ENCODE measurements around the gene UXS1. TPM values are rescaled to one million over a fixed set of nuclear protein-coding genes. Genes with fewer than 3 reads are reported as not detected.

The UXS1 gene
- polyA plus RNA-seq, 1 donor from 2014 or later, result 19.1 TPM

DNA sequence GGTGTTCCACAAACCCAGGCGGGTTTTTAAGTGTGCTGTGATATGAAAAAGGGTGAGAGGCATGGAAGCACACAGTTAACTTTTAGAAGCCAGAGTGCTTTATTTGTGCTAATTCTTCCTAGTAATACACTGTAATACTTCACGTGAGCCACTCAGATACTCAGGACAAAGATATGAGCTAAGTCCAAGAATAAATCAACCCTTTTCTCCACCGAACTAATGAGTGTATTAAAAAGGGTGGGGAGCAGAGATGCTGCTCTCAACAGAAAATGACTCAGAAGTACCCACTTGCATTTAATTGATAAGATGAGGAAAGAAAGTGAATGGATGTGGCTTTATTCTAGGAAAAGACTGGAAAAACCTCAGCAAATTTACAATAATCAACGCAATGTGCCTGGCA is 79.9 kb downstream of the UXS1 start:
- no peak overlapping the region for H3K4me2 ChIP-seq (ENCODE audit: low read length)
- H3K36me3 ChIP-seq (ENCODE audit: insufficient read depth, low read length), result peaks cover 9% of the 10 kb centered on the region
- H3K27me3 ChIP-seq (ENCODE audit: insufficient read depth, low read depth, low read length), result no peaks in the 10 kb centered on the region
- no peaks in the 10 kb centered on the region for H4K20me1 ChIP-seq (ENCODE audit: insufficient read depth)
- H3K79me2 ChIP-seq (replicated peaks; ENCODE audit: insufficient read depth, low read length), result no peaks in the 10 kb centered on the region
- H3K27ac ChIP-seq (ENCODE audit: low read length), result no peak overlapping the region
- no peak overlapping the region for H3K9ac ChIP-seq (ENCODE audit: low read length)
- no peak overlapping the region for H2AFZ ChIP-seq (ENCODE audit: low read depth, low read length)
- no peaks in the 10 kb centered on the region for H3K9me2 ChIP-seq (ENCODE audit: insufficient read depth, low read length)
- TF ChIP-seq RAD21 (conservative IDR thresholded peaks at IDR 0.05), result no peak
- TF ChIP-seq MXI1 (conservative IDR thresholded peaks at IDR 0.05; ENCODE audit: poor library complexity, severe bottlenecking), result no peak
- H3K4me3 ChIP-seq (ENCODE audit: low read length), result no peak overlapping the region
- H3K9me3 ChIP-seq (ENCODE audit: low read length), result no peaks in the 10 kb centered on the region
- H3F3A ChIP-seq (ENCODE audit: insufficient read depth, low read length, poor library complexity, severe bottlenecking), result no peaks in the 10 kb centered on the region

DNA sequence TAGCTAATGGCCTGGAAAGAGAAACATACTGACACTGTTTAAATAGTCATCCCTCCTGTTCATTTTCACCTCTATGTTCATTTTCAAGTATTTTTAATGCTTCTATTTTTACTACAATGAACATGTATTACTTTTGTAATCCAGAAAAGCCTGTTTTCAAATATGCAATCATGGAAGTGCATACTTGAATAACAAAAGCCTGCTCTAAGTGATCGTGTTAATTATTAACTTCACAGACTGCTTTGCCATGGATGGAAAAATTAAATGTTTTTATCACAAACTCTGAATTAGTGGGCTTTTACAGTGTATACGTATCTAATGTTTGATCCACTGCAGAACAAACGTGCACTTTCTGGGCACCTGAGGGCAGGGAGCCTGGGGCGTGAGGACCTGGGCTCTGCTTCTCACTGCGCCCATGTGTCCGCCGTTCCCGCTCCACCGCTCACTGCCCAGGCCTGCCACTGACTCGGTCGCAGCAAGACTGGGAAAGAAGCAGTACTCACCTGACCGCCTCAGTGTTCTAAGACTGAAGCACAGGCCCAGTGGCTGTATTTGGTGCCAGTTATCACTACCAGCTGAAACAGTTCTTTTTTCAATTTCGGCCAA is 80.6 kb downstream of the UXS1 start:
- Histone ChIP-seq H4K20me1 (ENCODE audit: insufficient read depth) (no peaks in the 10 kb centered on the region), H3K4me3 (ENCODE audit: low read length) (no peak overlapping the region), H3K27me3 (ENCODE audit: insufficient read depth, low read depth, low read length) (no peaks in the 10 kb centered on the region), H3K79me2 (replicated peaks; ENCODE audit: insufficient read depth, low read length) (no peaks in the 10 kb centered on the region), H3K27ac (ENCODE audit: low read length) (no peak overlapping the region), H3K9me2 (ENCODE audit: insufficient read depth, low read length) (no peaks in the 10 kb centered on the region), H3K4me2 (ENCODE audit: low read length) (no peak overlapping the region), H3K9me3 (ENCODE audit: low read length) (no peaks in the 10 kb centered on the region), H3K36me3 (ENCODE audit: insufficient read depth, low read length) (peaks cover 9% of the 10 kb centered on the region), H3K9ac (ENCODE audit: low read length) (no peak overlapping the region), H2AFZ (ENCODE audit: low read depth, low read length) (no peak overlapping the region), H3F3A (ENCODE audit: insufficient read depth, low read length, poor library complexity, severe bottlenecking) (no peaks in the 10 kb centered on the region)
- TF ChIP-seq POLR2AphosphoS5 (IDR thresholded peaks at IDR 0.05) (no peak), TAF1 (IDR thresholded peaks at IDR 0.05; ENCODE audit: low read depth) (no peak), EP300 (conservative IDR thresholded peaks at IDR 0.05; ENCODE audit: poor library complexity, severe bottlenecking) (no peak), RAD21 (conservative IDR thresholded peaks at IDR 0.05) (no peak), SMC3 (conservative IDR thresholded peaks at IDR 0.05; ENCODE audit: poor library complexity) (no peak), MXI1 (conservative IDR thresholded peaks at IDR 0.05; ENCODE audit: poor library complexity, severe bottlenecking) (no peak), EZH2 (IDR thresholded peaks at IDR 0.05; ENCODE audit: borderline replicate concordance, insufficient read depth, low read length, poor library complexity, severe bottlenecking) (no peak)
- TF ChIP-seq, protein P1, sequence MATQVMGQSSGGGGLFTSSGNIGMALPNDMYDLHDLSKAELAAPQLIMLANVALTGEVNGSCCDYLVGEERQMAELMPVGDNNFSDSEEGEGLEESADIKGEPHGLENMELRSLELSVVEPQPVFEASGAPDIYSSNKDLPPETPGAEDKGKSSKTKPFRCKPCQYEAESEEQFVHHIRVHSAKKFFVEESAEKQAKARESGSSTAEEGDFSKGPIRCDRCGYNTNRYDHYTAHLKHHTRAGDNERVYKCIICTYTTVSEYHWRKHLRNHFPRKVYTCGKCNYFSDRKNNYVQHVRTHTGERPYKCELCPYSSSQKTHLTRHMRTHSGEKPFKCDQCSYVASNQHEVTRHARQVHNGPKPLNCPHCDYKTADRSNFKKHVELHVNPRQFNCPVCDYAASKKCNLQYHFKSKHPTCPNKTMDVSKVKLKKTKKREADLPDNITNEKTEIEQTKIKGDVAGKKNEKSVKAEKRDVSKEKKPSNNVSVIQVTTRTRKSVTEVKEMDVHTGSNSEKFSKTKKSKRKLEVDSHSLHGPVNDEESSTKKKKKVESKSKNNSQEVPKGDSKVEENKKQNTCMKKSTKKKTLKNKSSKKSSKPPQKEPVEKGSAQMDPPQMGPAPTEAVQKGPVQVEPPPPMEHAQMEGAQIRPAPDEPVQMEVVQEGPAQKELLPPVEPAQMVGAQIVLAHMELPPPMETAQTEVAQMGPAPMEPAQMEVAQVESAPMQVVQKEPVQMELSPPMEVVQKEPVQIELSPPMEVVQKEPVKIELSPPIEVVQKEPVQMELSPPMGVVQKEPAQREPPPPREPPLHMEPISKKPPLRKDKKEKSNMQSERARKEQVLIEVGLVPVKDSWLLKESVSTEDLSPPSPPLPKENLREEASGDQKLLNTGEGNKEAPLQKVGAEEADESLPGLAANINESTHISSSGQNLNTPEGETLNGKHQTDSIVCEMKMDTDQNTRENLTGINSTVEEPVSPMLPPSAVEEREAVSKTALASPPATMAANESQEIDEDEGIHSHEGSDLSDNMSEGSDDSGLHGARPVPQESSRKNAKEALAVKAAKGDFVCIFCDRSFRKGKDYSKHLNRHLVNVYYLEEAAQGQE (IDR thresholded peaks at IDR 0.05; ENCODE audit: borderline replicate concordance), result no peak
- TF ChIP-seq, protein P2, sequence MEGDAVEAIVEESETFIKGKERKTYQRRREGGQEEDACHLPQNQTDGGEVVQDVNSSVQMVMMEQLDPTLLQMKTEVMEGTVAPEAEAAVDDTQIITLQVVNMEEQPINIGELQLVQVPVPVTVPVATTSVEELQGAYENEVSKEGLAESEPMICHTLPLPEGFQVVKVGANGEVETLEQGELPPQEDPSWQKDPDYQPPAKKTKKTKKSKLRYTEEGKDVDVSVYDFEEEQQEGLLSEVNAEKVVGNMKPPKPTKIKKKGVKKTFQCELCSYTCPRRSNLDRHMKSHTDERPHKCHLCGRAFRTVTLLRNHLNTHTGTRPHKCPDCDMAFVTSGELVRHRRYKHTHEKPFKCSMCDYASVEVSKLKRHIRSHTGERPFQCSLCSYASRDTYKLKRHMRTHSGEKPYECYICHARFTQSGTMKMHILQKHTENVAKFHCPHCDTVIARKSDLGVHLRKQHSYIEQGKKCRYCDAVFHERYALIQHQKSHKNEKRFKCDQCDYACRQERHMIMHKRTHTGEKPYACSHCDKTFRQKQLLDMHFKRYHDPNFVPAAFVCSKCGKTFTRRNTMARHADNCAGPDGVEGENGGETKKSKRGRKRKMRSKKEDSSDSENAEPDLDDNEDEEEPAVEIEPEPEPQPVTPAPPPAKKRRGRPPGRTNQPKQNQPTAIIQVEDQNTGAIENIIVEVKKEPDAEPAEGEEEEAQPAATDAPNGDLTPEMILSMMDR (IDR thresholded peaks at IDR 0.05; ENCODE audit: poor library complexity, severe bottlenecking), result no peak
